SW 1271 (cell line): Measurements from ENCODE around the gene FADS3.

Experiments used
- DNase-seq, 2 experiments: peaks; one replicate each; lab custom pipeline; 2025; lab: John Stamatoyannopoulos, UW

Gene FADS3

DNA sequence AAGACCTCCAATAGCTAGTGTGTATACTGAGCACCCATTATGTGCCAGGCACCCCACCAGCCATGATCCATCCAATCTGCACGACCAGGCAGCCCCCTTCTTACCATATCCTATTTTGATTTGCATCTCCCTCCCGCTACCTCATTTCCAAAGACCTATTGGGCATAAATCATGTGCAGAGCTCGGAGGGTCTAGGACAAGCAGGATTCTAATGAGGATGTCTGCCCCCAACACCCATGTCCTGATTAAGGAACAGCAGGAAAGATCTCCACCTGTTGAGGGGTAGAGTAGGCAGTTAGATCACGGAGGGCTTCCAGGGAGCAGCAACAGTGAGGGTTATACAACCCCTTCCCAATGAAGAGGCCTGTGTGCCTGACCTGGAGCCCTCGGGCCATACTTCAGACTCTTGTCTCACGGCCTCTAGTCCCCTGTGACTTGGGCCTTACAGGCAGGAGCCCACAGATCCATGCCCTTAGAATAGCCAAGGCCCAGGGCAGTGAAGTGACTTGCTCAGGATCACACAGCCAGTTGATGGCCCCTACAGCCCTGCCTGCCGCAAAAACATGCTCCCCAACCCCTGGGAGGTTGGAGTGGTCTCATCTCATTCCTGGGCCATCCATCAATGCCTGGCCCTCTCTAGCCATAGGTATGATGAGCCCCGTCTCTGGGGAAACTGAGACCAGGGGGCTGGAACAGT lies 22.5 kb upstream of the FADS3 start:
- DNase-seq: no peak

DNA sequence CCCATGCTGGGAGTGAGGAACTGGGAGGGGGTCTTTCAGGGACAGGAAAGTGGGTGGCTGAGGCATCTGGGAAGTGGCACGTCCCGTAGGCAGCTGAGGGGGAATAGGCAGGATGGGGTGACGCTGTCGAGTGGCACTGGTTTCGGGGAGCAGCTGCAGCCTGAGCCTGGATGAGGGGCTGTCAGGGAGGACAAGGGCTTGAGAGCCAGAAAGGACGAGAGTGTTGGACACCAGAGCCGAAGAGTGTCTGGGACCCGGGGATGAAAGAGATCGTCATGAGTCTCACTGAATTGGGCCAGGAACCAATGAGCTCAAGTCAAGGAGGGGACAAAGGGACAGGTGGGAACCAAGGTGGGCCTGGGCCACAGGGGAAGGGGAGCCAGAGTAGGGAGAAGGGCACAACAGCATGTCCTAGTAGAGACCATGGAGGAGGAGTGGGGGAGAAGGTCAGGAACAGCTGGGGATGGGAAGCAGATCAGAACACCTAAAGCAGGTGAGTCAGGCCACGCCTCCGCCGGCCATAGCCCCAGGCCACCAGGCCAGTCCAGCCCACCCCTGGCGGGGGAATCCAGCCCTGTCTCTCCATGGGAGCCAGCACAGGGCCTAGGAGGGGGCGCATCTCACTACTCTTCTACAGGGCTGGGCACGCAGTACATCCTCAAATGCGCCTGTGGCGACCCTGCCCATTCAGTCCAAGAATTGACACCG lies 21.8 kb upstream of the FADS3 start:
- no peak for DNase-seq

DNA sequence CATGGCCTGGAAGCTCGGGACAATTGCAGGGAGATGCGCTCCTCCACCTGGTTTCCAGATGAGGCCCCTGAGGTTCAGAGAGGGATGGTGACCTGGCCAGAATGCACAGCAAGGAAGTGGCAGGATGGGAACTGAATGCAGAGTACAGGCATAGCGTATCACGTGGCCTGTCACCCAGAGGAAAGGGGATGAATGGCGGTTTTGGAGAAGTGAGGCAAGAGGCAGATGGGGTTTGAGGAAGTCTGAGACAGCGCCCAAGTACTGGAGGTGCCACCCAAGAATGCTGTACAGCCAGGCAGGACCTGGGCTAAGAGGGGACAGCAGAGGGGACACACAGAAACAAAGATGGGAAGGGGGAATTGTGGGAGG lies 21.2 kb upstream of the FADS3 start:
- DNase-seq: no peak

DNA sequence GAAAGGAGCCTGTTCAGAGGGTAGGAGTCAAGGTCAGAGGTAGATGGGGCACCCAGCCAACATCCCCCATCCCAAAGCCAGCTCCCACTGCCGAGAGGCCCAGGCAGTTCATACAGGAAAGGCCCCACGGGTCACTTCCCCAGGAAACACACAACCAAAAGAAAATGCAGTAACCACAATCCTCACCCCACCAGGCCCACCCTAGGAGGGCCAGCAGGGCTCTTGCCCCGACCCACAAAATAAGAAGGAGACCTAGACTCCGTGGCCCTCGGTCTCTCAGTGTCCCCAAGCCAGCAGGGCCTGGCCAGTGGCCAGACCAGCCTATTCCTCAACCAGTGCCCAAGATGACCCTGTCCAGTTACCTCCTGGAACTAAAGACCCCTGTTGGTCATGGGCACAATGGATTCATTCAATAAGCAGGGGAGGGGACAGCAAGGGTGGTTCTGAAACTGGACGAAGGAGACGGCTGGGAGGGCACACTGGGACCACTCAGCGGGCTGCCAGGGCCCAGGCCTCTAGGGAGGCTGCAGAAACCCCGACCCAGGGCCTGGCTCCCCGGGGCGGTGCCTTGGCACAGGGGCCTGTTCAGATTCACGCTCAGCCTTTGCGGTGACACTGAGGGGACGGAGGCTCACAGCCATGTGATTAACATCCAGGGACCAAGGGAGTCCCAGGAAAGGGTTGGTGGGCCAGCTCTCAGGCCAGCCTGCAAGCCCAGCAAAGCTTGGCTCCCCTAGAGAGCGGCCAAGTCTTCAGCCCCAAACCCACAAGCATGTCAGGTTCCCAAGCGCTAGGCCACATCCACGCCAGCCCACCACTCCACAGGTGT lies 20.6 kb upstream of the FADS3 start:
- DNase-seq: no peak

DNA sequence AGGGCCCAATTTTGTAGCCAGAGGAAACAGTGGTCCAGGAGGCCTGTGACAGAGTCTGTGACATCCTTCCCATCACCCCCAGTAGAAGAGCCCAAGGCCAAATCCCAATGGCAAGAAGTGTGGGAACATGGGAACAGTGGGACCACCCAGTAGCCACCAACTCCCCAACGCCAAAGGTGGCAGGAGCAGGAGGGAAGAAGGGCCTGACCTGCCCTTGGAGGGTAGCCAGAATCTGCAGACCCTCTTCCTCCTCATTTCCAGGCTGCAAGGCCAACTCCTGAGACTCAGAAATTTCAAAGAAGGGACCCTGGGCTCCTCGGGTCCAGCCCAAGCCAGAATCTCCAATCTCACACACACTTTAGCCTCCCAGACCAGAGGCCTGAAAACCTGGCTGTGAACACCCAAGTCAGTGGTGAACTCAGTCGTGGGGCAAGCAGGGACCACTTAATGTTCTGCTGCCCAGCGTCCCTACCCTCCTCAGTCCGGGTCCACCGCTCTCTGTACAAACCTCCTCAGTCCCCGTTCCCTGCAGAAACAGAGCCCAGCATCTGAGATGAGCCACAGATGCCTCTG lies 19.9 kb upstream of the FADS3 start:
- no peak for DNase-seq

DNA sequence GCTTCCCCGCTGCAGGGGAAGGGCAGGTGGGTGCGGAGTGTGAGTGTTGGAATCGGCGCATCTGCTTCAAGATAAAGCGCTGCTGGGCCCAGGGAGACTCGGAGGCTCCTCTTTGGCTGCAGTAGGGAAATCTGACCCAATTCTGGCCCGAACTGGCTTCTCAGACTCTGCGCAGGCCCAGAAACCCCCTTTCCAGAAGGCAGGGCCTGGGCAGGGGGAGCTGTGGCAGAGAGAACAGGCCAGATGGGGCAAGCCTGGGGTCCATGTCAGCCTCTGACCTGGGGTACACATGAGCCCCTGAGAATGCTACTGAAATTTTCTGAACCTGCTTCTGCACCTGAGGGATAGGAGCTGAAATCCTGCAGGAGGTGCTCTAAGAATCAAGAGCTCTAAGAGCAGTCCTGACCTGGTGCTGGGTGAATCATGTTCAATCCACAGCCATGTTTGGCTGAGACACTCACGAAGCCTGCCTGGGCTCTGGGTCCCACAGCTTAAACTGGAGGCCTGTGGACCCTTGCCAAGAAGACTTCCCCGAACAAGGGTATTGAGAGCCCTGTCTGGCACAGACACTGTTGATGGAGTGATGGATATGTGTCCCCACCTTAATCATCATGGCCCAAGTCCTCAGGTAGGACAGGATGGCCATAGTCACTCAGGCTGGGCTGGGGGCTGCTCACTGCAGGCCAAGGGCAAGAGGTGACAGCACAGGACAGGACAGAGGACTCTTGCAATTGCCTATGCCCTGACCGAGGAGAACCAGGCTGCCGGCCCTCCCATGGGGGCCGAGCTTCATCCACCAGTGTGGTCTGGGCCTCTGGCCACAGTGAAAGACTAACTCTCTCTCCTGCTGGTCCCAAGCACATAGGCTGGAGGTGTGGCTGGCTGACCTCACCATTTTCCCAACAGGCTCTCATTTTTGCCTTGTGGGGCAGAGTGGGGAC lies 19.1 kb upstream of the FADS3 start:
- DNase-seq: no peak

DNA sequence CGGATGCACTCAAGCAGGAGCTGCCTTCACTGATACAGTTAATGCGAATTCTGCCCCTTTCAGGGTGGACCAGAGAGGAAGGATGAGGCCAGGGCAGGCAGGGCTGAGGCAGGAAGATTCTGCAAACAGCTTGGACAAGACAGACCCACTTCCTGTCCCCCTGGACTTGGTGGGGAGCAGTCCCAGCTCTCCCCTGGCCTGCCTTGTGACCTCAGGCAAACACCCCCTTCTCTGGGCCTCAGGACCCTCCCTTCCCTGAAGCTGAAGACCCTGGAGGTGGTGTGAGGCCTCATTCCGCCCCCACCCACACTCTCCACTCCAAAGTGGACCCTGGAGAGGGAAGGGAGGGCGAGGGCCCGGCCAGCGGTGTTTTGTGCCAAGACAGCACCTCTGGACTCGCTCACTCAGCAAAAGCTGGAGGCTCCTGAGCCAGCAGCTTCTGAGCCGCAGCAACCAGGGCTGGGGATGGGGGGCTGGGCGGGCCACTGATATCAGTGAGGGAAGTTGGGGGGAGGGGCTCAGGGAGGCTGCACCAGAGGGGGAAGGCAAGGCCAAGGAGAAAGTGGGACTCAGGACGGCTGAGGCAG lies 17.5 kb upstream of the FADS3 start:
- DNase-seq: no peak

DNA sequence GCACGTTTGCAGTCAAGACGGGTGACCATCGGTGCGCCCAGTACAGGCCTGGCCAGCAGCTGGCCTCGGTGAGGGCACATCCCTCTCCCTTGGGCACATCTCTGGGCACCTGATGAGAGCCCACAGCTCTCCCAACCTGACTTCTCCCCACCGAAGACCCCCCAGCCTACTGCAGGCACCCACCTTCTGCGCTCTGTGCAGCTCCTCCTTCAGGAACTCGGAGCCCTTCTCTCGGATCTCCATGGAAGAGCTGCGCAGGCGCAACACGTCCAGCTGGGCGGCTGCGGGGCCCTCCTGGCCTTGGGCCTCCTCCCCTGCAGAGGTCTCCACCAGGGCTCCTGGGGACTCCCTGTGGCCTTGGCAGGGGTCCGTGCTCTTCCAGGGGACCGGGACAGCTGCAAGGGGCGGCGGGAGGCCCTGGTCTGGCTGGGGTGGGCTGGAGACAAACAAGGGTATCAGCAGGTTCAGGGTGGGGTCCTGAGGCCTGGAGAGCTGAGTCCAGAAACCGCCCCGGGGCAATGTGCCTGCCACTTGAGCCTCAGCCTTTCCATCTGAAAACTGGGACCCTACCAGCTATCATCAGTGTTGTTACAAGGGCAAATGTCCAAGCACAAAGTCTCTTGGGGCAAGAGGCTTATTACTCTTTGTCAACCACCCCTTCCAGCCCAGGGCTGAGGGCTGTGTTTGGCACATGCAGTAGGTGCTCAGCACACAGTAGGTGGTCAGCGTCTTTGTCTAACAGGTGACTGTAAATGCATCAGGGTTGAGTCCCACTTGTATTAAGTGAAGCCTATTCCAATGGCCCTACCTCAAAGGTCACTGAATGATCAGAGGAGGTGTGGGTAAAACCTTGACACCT lies 16.8 kb upstream of the FADS3 start:
- no peak for DNase-seq

DNA sequence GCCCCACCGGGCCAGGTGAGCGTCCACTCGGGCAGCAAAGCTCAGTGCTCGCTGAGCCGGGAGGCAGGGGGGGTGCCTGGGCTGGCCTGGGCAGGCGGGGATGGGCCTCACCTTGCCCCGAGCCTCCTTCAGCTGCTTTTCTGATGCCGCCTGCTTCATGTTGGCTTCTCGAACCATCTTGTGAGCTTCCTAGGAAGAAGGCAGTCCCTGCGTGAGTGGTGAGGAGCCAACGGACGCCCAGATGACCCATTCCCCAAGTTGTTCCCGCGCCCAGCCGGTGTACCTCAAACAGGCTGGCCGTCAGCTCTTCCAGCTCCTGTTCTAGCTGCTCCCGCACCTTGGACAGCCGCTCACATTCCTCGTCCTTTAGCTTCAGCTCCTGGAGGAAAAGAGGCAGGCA lies 15.9 kb upstream of the FADS3 start:
- no peak for DNase-seq

DNA sequence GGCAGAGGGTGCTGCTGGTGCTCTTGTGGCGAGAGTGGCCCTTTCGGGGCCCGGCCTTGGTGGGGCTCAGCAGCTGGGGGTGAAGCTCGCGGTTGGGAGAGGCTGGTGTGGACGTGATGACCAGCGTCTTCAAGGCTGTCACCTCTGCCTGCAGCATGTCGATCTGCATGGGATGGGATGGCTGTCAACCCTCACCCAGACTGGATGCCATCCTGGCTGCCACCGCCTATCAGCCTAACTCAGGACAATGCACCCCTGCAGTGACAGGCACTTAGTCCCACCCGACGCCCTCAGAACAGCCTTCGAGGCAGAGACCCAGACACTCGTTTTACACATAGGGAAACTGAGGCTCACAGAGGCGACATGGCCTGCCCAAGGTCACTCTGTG lies 15.2 kb upstream of the FADS3 start:
- no peak for DNase-seq

DNA sequence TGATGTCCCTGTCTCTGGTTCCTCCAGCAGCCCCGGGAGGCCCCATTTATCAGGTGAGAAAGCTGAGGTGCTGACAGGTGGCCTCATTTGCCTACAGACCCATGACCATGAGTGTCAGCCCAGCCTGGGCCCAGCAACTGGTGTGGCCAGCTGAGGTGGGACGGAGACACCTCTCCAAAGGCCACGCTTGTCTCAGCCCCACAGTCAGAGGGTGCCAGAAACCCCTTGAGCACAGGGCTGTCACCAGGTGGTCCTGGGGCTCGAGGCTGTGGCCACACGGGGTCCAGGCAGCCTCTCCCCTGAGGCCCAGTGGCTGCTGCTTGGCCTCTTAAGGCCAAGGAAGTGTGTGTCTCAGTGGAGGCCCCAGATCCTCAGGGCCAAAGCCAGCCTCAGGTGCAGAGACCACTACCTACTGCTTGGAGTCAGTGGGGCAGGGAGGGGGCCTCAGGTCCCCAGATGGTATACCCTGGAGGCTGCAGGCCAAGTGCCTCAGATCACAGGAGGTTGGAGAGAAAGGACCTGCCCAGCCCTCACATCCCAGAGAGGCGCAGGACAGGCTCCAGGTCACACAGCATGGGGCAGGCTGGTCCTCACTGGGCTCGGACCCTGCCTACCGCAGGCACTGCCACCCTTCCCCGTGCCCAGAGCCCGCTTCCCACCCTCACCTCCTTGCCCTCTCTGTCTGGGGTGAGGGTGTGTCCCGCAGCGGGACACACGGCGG lies 14.6 kb upstream of the FADS3 start:
- DNase-seq: no peak

DNA sequence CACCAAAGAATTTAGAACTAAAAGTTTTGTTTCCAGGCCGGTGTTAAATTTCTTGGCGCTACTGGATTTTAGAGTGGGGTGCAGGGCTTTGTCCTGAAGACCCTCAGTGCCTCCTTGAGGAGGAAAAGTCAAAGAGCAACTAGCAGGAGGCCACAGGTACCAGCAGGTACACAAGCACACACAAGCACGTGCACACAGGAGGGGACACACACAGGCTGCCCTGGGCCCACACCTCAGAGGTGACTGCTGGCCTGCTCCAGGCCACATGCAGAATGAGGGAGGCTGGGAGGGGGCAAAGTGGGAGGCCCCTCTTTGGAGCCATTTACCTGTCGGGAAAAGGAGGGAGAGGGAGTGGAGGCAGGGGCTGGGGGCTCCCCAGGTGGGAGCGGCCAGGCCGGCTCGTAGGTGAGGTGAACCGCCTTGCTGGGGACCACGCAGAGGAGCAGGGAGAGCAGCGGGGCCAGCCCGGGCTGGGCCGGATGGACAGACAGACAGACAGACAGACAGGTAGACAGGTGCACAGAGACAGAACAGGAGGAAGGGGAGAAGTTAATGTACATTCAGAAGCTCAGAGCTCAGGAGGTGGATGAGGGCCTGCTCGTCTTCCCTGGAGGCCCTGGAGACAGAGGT lies 13.8 kb upstream of the FADS3 start:
- no peak for DNase-seq

DNA sequence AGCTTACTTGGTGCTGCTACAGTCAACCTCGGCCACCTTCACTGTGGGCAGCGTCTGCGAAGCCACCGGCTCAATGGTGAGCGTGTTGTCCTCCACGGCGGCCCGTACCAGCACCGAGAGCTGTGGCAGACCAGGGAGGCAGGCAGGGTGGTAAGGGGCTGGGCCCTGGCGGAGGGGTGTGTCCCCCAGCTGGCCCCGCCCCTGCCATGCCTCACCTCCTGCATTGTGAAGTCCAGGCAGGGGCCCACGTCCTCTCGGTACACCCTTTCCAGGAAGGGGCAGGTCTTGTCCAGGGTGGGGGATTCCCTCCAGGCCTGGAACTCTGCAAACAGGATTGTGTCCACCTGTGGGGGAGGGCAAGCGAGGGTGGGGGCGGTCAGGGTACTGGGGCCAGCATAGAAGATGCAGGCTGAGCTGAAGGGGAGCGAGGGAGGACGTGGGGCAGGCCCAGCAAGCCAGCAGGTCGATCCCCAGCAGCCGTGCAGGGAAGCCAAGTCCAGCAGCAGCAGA lies 13.2 kb upstream of the FADS3 start:
- DNase-seq: no peak

DNA sequence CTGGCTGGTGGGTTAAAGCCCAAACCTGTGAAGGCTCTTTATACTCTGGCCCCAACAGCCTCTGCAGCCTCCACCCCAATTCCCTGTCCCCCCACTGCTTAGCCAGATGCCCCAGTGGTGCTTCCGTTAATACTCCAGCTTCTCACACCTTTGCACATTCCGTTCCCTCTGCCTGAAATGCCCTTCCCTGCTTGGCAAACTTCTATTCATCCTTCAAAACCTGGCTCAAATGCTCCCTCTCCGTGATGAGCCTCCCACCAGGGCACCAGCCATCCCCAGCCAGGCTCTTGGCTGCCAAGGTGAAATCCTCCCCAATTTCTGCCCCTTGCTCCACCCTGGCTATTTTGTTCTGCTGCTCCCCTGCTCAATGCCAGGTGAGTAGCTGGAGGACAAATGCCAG lies 12.5 kb upstream of the FADS3 start:
- DNase-seq: no peak

DNA sequence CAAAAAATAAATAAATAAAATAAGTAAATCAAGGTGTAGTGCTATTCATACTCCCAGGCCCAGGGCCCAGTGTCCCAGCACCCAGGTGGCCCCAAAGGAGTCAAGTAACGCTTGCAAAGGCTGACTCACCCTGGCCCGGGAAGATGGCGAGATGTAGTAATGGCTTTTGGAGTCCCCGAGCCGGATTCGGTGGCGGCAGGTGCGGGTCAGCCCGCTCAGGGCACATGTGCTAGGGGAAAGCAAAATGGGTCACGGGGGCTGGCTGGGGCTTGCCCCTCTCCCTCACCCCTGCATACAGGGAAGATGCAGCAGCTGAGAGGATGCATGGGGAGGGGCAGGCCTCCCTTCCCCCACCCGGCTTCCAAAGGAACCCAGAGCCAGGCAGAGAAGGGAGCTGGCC lies 11.0 kb upstream of the FADS3 start:
- DNase-seq: no peak

DNA sequence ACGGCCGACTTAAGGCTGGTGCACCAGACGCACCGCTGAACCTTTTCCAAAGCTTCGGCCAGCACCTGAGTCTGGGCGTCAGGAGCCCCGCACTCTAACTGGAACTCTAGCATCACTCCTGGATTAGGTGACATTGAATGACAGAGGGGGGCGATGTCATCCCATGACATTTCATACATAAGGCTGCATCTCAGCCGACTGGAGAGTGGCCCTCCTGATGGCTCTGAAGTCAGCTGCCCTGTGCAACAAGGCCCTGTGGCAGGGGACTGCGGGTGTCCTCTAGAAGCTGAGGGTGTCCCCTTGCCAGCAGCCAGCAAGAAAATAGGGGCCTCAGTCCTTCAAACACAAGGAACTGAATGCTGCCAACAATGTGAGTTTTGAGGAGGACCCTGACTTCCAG lies 10.1 kb upstream of the FADS3 start:
- no peak for DNase-seq

DNA sequence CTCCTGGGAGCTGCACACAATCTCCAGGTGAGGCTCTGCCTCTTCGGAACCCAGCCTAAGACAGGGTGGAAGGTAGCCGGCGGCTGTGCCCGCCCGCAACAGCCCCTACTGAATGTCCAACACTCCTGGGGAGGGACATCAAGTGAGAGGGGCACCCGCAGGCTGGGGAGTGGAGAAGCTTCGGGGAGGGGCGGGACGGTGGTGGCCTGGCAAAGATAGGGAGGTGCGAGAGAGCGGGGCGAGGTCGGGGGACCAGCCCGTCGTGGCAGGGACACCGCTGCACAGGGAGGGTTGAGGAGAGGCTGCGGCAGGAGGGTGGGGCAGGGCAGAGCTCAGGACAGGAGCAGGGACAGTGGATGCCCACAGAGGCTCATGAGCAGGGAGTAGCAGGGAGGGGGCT lies 8.9 kb upstream of the FADS3 start:
- no peak for DNase-seq

DNA sequence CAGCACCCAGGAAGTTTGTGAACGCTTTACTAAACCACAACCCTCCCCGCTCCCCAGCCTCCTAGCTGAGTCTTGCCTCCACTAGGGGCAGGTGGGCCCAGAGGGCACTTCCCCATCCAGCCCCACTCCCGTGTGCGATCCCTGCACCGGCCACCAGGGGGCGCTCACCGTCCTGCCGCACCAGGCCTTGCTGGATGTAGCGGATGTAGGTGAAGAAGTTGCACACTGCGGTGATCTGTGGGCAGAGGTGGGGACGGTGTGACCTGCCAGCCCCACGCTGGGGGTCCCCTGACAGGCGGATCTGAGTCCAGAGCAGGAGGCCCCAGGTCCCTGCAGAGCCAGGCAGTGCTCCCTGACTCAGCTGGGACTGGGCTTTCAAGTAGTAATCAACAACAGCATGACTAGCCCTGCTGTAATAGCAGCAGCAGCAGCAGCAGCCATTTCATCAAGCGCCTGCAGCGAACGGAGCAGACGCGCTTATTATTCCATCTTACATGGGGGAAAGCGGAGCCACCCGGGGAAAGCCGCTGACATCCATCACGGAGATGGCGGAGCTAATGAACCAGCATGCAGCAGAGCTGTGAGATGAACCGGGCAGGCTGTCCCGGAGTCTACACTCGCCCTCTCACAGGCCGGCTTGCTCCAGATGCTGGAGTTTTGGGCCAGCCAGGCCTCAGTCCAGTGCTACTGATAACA lies 7.9 kb upstream of the FADS3 start:
- DNase-seq: peak in 1 of 2 experiments; percentile 58
